GM11168 (cell line): Measurements from ENCODE around the gene STAM2.

Experiments used
- in situ Hi-C: fragments of 300-500 bp; cut with MboI; formaldehyde crosslinking; loops from one replicate; pipeline ENCODE4 v1.12.0; 2022; ENCODE audit warnings: low sequenced_read_pairs; ENCODE audit not compliant: unreplicated experiment

STAM2 gene

GRCh38 chr2:152078662-152079061, 96.9 kb downstream of the STAM2 start:
- in situ Hi-C loops = no loop called here

- in situ Hi-C loops = no loop called here
Measured at GRCh38 chr2:152078023-152078422, 97.5 kb downstream of the STAM2 start.

- in situ Hi-C loops = no loop called here
Measured at GRCh38 chr2:152075461-152076050, 100.0 kb downstream of the STAM2 start.

GRCh38 chr2:152072011-152072410, 103.6 kb downstream of the STAM2 start:
- in situ Hi-C loops = no loop called here

- in situ Hi-C loops = no loop called here
Measured at GRCh38 chr2:152071518-152071917, 104.0 kb downstream of the STAM2 start.

GRCh38 chr2:152071092-152071491, 104.5 kb downstream of the STAM2 start:
- in situ Hi-C loops = no loop called here

- in situ Hi-C loops = no loop called here
Measured at GRCh38 chr2:152068226-152068625, 107.3 kb downstream of the STAM2 start.

- in situ Hi-C loops = no loop called here
Measured at GRCh38 chr2:152067823-152068222, 107.7 kb downstream of the STAM2 start.
